GM21515 (cell line): ENCODE measurements around the gene STK24.

Source experiments
- ATAC-seq: cut with Tn5 transposase; IDR thresholded peaks from one replicate; pipeline ENCODE4 v1.9.1; 2021; ENCODE audit not compliant: unreplicated experiment

STK24 gene

DNA sequence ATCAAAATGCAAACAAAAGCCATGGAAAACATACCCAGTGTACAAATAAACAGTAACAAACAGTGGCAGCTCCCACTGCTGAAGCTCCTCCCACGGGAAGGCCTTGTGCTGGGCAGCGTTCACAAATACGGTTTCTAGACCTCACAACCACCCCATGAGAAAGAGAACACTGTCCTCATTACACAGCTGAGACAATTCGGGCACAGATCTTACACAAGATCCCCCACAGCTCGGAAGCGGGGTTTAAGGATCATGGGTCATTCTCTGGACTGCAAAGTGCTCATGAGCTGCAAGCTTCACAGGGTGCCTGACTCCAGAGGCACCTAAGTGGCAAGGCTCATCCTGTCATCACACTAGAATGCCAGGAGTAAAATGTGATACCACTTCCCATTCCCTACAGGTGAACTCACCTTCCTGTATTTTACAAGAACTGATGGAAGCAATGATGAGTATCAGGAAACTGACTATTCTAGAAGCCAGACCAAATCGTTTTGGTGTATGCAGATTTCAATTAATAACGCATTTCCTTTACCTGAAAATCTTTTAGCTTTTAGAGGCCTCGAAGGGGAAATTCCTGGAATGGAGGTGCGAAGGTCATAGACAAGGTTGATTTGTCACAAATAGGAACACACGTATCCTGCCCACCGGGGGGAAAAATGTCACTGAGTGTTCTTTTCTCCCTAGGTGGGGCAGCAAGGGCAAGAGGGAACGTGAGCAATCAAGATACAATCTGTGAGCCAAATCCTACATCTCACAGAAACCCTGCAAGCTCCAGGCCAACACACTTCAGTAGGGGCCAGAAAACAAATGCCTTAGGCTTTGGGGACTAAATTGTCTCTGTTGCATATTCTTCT lies 41.2 kb downstream of the STK24 start:
- no peak for ATAC-seq

DNA sequence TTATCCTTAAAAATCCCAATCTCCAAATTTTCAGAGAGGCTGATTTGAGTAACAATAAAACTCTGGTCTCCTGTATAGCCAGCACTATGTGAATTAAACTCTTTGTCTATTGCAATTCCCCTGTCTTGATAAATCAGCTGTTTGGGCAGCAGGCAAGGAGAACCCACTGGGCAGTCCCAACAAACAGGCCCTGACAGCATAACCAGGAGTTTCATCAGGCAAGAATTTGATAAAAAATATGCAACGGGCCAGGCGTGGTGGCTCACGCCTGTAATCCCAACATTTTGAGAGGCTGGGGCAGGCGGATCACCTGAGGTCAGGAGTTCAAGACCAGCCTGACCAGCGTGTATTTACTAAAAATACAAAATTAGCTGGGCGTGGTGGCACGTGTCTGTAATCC lies 42.1 kb downstream of the STK24 start:
- no peak for ATAC-seq

DNA sequence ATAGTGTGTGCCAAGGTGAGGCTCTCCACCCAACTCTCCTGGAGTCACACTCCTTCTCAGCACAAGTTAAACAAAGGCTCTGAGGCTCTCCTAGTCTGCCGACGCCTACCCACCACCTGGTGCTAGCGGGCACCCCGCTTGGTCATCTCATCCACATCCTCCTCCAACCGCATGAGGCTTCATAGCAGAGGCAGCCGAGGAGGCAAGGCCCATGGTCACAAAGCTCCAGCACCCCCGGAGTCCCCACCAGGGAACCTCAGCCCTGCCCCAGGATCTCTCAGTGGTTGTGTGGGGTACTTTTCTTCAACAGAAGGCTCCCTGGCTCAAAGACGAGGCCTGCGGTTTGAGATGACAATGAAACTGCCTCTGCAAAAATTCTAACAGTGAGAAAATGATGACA lies 43.0 kb downstream of the STK24 start:
- no peak for ATAC-seq

- ATAC-seq = no peak
Measured at GRCh38 chr13:98532254-98532653, 44.7 kb downstream of the STK24 start.

DNA sequence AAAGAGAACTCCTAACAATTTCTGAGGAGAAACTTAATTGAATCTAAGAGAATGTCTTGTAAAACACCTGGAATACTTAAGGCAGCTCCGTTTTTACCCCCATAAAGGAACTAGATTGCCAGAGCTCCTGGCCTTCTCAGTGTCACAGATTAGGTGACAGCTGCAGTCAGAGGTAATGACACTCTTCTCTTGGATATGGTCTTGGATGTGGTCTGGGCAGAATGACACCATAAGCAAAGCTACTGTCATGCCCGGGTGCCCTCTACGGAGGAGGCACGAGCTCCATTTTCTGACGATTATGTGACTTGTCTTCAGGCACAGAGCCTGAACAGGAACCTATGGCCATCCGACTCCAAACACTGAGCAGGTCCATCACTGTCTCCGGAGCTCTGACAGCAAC lies 46.7 kb downstream of the STK24 start:
- no peak for ATAC-seq

DNA sequence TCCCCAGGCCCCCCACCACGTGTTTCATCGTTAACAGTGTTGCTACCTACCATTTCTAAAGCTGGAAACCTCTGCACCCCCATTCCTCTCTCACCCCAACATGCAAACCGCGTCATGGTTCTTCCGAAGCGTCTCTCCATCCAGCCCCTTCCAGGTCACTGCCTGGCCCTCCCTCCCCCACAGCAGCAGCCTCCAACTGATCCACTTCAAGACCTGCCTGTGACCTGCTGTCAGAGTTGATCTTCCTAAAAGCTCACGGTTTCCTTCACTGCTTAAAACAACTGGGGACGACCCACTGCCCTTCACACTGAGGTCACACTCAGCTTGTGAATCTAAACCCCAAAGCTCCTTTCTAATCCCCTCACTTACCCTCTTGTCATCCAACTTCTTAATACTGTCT lies 47.7 kb downstream of the STK24 start:
- ATAC-seq = no peak

GRCh38 chr13:98528663-98529064 lies 48.2 kb downstream of the STK24 start:
- no peak for ATAC-seq

GRCh38 chr13:98527526-98527925 lies 49.4 kb downstream of the STK24 start:
- no peak for ATAC-seq

DNA sequence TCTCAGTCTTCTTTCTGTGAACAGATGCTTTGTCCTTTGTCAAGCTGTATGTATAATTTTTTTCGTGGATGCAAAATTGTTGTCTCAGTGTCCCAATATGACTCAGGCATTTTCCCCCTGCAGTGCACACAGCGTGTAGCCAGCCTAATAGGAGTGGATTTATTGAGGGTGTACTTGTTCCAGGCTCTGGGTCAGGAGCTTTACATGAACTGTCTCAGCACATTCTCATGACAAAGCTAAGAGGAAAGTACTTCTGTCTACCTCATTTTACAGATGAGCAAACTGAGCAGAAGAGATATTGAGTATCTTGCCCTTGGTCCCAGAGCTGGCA lies 50.8 kb downstream of the STK24 start:
- ATAC-seq = no peak

GRCh38 chr13:98525456-98526181 lies 51.3 kb downstream of the STK24 start:
- ATAC-seq = no peak

DNA sequence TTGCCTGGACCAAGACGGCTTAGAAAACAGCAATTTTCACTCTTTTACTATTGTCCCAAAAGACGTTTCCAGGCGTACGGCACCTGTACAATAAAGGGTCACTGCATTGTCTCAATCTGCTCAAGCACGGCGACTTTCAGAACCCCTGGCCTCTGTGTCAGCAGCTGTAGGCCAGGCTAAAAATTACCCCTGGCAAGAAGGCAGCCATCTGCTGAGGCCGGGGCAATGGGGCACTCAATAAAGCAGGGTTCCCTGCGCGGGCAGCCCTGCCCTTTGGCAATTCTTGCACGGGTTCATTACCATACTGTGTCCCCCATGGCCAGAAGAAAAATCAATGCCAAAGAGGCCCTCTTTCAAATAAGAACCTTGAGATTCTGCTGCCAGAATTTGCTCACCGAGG lies 52.1 kb downstream of the STK24 start:
- no peak for ATAC-seq

DNA sequence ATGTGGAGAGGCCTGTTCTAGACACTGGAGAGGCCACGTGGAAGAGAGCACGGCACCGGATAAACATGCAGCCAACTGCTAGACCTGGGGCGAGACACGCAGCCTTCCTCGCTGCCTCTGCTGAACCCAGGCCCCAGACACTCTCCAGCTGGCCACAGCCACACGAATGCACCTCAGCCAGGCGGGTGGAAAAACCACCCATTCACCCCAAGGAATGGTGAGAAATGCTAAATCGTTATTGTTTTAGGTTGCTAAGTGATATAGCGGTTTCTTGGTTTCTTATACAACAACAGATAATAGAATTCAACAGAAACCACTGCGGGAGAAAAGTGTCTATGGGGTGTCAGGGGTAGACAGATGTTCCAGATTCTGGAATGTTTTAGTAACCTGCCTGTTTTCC lies 52.5 kb downstream of the STK24 start:
- ATAC-seq = no peak

DNA sequence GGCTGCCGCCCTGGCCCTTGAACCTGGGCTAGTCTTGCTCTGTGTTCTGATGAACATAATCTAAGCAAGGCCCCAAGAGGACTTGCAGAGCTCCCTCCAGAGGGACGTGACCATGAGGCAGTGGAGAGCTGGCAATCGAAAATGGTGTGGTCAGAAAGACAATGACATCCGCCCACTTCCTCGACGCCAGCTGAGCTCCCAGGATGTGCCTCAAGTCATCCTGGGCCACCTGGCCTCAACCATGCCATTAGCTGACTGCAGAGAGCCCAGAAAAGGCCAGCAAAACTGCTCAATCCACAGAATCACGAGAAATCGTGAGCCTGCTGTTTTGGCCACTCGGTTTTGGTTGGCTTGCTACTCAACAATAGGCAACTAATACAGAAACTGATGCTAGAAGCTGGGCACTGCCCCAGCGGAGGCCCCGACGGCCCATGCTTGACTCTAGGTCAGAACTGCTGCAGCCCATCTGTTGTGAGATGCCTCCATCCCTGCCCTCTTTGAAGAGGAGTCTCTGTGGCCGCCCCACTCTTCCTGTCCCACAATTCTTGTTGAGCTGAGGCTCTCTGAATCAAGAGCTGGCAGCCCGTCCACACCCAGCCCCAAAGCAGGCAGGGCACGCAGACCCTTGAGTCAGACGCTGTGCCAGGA lies 53.3 kb downstream of the STK24 start:
- ATAC-seq = peak; percentile 56

DNA sequence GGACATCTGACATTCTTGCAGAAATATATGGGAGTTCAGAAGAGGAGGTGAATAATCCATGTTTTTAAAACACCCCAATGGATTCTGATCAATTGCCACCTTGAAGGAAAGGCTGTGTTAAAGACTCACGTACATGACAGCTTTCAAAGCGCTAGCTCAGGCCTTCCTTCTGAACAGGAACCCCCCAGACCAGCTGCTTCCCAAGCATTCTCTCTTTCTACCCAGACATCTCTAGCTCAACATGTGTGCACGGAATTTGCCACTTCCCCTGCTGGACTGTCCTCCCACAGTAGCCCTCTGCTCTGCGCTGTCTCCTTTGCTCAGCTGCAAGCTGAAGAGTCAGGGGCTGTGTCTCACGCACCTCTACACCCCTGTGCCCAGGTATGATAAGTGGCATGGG lies 54.5 kb downstream of the STK24 start:
- no peak for ATAC-seq

GRCh38 chr13:98521461-98522247 lies 55.3 kb downstream of the STK24 start:
- no peak for ATAC-seq

GRCh38 chr13:98520674-98521449 lies 56.0 kb downstream of the STK24 start:
- ATAC-seq = no peak

DNA sequence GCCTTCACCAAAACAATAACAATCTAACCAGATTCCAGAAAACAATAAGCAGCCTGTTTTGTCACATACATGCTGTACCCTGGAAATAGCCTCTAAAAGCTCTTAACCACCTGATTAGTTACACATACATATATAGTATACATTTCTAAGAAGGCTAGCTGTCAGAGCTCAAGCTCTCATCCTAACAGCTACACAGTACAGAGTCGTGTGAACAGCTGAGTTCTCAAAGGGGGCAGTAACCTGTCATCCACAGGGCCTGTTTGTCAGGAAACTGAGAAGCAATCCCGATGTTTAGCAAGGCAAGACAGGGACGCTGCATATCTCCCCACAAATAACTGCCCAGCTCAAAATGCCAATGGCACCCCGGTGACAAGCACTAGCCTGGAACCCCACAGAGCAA lies 56.9 kb downstream of the STK24 start:
- no peak for ATAC-seq

DNA sequence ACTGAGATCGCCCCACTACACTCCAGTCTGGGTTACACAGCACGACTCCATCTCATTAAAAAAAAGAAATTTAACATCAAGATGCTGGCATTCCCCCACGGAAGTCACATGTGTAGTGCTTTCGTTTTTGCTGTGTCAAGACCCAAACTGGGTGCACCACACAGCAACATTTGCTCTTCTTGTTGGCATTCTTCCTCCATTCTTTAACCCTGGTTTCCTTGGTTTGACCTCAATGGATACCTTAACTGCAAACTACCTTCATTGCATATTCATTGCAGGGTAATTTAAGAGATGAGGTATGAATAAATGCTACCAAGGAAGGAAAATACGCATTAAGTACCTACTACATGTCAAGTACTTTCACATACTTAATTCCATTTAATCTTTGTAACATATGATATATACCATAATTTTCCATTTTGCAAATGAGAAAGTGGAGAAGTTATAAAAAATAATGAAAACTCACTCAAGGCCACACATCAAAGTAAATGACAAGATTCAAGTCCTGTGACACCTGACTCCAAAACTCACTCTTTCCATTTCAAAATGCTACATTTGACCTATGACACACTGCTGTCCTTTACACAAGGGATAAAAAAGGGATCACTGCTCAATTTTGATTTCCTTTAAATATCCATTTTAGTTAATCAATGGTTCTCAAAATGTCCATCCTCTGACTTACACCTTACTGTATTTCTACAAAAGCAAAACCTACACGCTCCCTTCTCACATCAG lies 59.2 kb downstream of the STK24 start:
- ATAC-seq = no peak

- no peak for ATAC-seq
Measured at GRCh38 chr13:98515818-98516465, 61.0 kb downstream of the STK24 start.
